ENCODE measurements around the gene PDE10A.
A peak's percentile ranks its signal among the peaks of the same experiment; 100 is the strongest.

Gene PDE10A

GRCh38 chr6:165574220-165575157 is 88.6 kb downstream of the PDE10A start:
- no peak overlapping the region for H3K27ac ChIP-seq
- no peak for DNase-seq
- H3K4me3 ChIP-seq = no peak overlapping the region
- no peaks in the 10 kb centered on the region for H3K27me3 ChIP-seq
- no peaks in the 10 kb centered on the region for H3K36me3 ChIP-seq
- peaks cover 0 to 4% (median 0%) of the 10 kb centered on the region in 4 donors for H3K4me1 ChIP-seq
- no peaks in the 10 kb centered on the region for H3K9me3 ChIP-seq
- TF ChIP-seq, protein P1, sequence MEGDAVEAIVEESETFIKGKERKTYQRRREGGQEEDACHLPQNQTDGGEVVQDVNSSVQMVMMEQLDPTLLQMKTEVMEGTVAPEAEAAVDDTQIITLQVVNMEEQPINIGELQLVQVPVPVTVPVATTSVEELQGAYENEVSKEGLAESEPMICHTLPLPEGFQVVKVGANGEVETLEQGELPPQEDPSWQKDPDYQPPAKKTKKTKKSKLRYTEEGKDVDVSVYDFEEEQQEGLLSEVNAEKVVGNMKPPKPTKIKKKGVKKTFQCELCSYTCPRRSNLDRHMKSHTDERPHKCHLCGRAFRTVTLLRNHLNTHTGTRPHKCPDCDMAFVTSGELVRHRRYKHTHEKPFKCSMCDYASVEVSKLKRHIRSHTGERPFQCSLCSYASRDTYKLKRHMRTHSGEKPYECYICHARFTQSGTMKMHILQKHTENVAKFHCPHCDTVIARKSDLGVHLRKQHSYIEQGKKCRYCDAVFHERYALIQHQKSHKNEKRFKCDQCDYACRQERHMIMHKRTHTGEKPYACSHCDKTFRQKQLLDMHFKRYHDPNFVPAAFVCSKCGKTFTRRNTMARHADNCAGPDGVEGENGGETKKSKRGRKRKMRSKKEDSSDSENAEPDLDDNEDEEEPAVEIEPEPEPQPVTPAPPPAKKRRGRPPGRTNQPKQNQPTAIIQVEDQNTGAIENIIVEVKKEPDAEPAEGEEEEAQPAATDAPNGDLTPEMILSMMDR (IDR thresholded peaks at IDR 0.05) = no peak
- intact Hi-C loops (cut with DNase I; ENCODE audit: low total_unique reads) = loop anchor here (5.0 kb wide), 1 partner anchor 1127 kb away; no protein-coding TSS in a partner anchor

DNA sequence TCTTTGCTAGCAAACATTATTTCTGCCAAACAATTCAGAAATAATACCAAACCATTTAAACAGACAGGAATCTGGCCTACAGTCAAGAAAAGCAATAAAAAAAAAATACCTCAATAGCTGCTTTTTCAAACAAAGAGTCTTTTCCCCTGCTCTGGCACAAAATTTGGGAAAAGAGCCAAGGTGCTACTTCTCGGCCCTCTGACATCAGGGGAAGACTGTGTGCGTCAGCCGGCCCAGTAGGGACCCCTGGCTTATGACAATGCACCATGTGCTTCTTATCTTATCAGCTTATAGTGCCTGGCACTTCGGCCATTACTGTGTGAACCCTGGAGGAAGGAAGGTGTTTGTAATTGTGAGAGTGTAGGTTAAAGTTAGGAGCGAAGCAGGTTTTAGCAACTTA is 89.4 kb downstream of the PDE10A start:
- TF ChIP-seq, protein P1 (IDR thresholded peaks at IDR 0.05) = no peak
- Histone ChIP-seq H3K9me3 (no peaks in the 10 kb centered on the region), H3K36me3 (no peaks in the 10 kb centered on the region), H3K27me3 (no peaks in the 10 kb centered on the region), H3K27ac (no peak overlapping the region), H3K4me1 (peaks cover 0 to 4% (median 0%) of the 10 kb centered on the region in 4 donors), H3K4me3 (no peak overlapping the region)
- intact Hi-C loops (cut with DNase I; ENCODE audit: low total_unique reads) = loop anchor here (5.0 kb wide), 1 partner anchor 1126 kb away; no protein-coding TSS in a partner anchor
- peak in 1 of 2 donors; percentile 25 for DNase-seq

- Histone ChIP-seq H3K27me3 (no peaks in the 10 kb centered on the region), H3K9me3 (no peaks in the 10 kb centered on the region), H3K27ac (no peak overlapping the region), H3K36me3 (no peaks in the 10 kb centered on the region), H3K4me1 (peaks cover 0 to 4% (median 0%) of the 10 kb centered on the region in 4 donors), H3K4me3 (no peak overlapping the region)
- intact Hi-C loops (cut with DNase I; ENCODE audit: low total_unique reads) = loop anchor here (5.0 kb wide), 1 partner anchor 1124 kb away; no protein-coding TSS in a partner anchor
- no peak for DNase-seq
- TF ChIP-seq, protein P1 (IDR thresholded peaks at IDR 0.05) = no peak
Observed at GRCh38 chr6:165571721-165572132, 91.3 kb downstream of the PDE10A start.

DNA sequence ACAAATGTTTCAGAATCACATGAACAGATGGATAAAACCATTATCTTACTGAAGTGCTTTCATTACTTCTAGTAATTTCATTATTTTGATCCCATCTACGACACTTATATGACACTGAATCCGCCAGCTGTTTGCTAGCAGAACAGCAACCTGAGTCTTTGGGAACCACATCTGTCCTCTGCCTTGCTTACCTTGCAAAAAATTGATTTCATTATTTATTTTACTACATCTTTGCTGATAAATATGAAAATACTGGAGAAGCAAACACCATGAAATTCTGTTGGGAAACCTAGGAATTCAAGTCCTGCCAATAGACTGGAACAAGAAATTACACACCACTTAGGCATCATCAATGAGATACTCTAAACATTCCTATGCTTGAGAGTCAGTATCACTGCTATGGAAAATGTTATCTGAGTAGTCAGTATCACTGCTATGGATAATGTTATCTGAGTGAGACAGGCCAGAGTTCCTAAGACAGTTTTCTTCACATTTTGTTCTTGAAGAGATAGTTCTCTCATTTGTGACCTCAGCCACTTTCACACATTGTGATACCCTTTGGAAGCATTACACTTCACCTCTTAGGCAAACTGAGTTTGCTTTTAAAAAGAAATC is 91.9 kb downstream of the PDE10A start:
- H3K9me3 ChIP-seq = no peaks in the 10 kb centered on the region
- no peaks in the 10 kb centered on the region for H3K27me3 ChIP-seq
- intact Hi-C loops (cut with DNase I; ENCODE audit: low total_unique reads) = loop anchor here (5.0 kb wide), 1 partner anchor 1124 kb away; no protein-coding TSS in a partner anchor
- no peak for DNase-seq
- no peak overlapping the region for H3K4me3 ChIP-seq
- H3K27ac ChIP-seq = no peak overlapping the region
- H3K36me3 ChIP-seq = no peaks in the 10 kb centered on the region
- TF ChIP-seq, protein P1 (IDR thresholded peaks at IDR 0.05) = no peak
- H3K4me1 ChIP-seq = peaks cover 0 to 4% (median 0%) of the 10 kb centered on the region in 4 donors

DNA sequence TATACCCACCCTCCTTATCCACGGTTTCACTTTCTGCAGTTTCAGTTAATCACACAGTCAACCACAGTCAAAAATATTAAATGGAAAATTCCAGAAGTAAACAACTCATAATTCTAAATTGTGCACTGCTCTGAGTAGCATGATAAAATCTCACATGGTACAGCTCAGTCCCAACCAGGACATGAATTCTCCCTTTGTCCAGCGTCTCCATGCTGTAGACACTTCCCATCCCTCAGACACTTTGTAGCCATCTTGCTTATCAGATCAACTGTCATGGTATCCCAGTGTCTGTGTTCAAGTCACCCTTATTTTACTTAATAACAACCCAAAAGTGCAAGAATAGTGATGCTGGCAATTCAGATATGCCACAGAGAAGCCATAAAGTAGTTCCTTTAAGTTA is 94.7 kb downstream of the PDE10A start:
- H3K36me3 ChIP-seq = no peaks in the 10 kb centered on the region
- intact Hi-C loops (cut with DNase I; ENCODE audit: low total_unique reads) = no loop called here
- H3K4me1 ChIP-seq = no peaks in the 10 kb centered on the region
- no peak overlapping the region for H3K4me3 ChIP-seq
- H3K27ac ChIP-seq = no peak overlapping the region
- TF ChIP-seq, protein P1 (IDR thresholded peaks at IDR 0.05) = no peak
- H3K27me3 ChIP-seq = no peaks in the 10 kb centered on the region
- DNase-seq = no peak
- peaks cover 0 to 6% (median 0%) of the 10 kb centered on the region in 3 donors for H3K9me3 ChIP-seq

Measured in tibial artery (tissue), 4 donors.